GM21529 (cell line): ENCODE results near the gene PAPLN.
"Not testable (repeated sequence)": the region's sequence is repeated elsewhere in the genome, so short reads cannot be mapped to it uniquely, and the experiment has no call there.

Experiments
- ATAC-seq: cut with Tn5 transposase; IDR thresholded peaks from one replicate; pipeline ENCODE4 v1.9.1; 2021; ENCODE audit not compliant: unreplicated experiment

The PAPLN gene

DNA sequence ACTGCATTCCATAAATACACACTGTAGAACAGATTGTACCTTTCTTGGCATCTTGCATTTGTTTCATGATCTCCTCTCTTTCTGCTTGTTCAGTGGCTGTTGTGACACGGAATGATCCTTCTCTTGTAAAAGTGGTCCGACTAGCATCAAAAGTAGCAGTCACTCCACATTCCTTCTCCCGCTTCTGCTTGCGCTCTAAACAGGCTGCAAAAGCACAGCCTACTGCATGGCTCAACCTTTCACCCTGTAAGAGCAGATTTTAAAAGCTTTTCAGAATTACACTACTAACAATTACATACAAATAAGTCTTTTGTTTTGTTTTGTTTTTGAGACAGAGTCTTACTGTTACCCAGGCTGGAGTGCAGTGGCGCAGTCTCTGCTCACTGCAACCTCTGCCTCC, 49.8 kb downstream of the PAPLN start:
- ATAC-seq: no peak

DNA sequence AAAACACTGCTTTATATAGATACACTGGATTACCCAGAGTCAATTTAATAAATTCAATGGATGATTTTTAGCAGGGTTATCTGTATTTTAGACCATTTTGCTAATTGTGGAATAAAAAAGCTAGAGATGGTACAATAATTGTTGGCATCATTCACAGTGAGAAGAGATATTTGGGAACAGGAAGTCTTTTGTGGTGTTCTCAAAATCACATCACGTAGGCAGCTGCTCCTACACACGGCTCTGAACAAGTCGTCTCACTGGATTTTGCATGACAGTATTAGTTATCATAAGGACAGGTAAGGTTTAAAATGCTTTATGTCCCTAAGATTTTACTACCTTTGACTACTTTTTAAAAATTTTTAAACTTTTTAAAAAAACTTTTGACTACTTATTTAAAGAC, 52.0 kb downstream of the PAPLN start:
- no peak for ATAC-seq

DNA sequence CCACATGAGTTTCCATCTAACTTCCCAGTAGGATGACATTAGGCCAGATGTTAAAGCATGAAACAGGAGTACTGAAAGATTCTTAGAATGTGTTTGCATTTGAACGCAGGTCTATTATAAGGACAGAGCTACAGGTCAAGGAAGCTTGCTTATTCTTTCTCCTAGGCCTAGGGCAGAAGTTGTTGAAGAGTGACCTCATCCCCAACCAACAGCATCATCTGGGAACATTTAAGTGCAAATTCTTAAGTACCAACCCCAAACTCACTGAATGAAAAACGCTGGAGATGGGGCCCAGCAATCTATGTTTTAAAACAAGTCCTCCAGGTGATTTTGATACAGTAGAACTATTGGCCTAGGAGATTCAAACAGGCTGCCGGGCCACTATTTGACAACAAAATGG, 52.4 kb downstream of the PAPLN start:
- ATAC-seq: no peak

- ATAC-seq: peak; percentile 88
These were observed 53.0 kb downstream of the PAPLN start for GRCh38 chr14:73290279-73290678.

DNA sequence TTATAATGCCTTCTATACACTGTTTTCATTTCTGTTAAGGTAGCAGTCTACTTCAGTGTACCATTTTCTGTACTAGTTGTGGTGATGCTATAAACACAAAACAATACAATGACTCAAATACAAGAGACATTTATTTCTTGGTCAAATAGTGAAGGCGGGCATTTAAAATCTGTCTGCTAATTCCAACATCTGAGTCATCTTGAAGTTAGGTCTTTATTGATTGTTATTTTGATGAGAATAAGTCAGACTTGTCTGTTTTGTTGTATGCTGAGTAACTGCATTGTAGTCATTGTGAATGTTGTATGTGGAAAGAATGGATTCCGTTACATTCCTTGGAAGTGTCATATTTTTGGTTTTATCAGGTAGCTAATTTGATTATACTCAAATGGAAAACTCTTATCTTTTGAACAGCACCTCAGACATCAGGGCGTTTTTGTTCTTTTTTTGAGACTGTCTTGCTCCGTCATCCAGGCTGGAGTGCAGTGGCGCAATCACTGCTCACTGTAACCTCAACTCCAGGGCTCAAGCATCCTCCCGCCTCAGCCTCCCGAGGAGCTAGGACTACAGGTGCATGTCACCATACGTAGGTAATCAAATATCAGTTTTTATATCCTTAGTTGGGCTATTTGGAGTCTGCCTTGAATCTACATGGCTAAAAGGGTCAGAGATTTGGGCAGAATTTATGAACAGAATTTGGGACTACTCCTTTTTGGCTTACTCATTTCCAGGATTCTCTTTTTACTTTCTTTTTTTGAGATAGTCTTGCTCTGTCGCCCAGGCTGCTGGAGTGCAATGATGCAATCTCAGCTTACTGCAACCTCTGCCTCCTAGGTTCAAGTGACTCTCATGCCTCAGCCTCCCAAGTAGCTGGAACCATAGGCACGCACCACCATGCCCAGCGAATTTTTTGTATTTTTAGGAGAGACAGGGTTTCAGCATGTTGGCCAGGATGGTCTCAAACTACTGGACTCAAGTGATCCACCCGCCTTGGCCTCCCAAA, 56.8 kb downstream of the PAPLN start:
- ATAC-seq: no peak

DNA sequence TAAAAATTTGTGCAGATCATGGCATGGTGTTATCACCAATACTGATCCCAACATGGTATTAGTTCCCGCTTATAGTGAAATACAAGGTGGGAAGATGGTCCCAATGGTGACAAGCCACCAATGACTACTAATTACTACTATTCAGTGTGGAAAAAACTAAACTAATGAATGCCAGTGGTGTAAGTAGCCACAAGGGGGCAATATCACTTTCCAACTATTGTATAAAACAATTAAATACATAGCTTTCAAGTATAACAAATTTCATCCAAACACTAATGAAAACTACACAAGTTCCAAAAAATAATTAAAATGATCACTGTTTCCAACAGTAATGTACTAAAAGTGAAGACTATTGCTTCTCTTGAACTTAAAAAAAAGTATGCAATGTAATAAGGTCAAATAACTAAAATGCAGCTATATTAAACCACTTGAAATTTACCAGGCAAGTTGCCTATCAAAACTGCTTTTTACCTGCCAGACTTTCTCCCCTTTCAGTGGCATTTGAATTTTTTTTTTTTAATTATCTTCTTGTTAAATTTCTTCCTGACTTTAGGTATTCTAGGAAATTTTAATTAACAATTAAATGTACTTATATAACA, 58.0 kb downstream of the PAPLN start:
- ATAC-seq: no peak

DNA sequence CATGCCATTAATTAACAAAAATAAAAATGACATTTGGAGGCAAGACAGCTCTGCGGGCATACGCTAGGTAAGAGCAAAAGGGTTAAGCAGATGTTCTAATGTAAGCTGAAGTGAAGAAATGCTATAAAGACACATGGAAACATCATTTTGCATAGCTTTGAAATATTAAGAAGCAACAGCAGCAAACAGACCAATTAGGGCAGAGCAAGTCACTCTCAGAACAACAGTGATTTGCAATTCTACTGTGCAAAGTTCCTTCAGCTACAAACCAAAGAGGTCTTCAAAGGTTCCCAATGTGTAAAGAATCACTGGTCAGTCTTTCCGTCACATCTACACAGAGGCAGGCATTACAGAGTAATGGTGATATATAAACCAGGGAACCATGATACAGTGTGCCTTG, 68.2 kb downstream of the PAPLN start:
- ATAC-seq: no peak

- ATAC-seq: no peak
These were observed 70.0 kb downstream of the PAPLN start for GRCh38 chr14:73307261-73307660.

- not testable (repeated sequence) for ATAC-seq
These were observed 71.9 kb downstream of the PAPLN start for GRCh38 chr14:73309207-73309606.

GRCh38 chr14:73311708-73312030, 74.4 kb downstream of the PAPLN start:
- ATAC-seq: no peak

DNA sequence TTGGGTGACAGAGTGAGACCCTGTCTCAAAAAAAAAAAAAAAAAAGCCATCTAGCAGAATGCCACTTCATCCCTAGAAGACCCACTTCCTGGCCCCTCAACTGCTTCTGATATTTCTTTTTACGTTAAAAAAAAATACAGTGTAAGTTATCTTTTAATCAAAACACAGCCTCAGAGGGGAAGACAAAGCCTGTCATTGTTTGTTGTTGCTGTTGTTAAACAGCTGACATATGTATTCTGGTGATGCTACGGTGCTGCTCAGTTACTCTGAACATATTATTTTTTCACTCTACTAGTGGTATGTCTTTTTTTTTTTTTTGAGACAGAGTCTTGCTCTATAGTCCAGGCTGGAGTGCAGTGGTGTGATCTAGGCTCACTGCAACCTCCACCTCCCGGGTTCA, 75.4 kb downstream of the PAPLN start:
- ATAC-seq: no peak

DNA sequence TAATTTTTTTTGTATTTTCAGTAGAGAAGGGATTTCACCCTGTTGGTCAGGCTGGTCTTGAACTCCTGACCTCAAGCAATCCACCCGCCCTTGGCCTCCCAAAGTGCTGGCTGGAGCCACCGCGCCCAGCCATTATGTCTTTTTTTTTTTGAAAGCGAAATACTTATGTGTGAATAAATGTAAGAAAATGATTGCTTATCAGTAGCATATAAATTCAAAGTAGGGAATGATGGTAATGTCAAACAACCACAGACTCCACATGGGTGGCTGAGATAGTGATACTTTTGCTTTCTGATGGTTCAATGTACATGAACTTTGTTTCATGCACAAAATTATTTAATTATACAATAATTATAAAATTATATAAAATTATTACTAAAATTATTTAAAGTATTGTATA, 75.8 kb downstream of the PAPLN start:
- no peak for ATAC-seq

- no peak for ATAC-seq
These were observed 86.6 kb downstream of the PAPLN start for GRCh38 chr14:73323896-73324399.
